Trophoblast cell (in vitro differentiated cells and primary cell): ENCODE measurements around the gene CSGALNACT2.

Source experiments
- DNase-seq, 2 donors: peaks; one replicate each; pipeline ENCODE4 v3.0.0-alpha.2; 2016
- H2AFZ ChIP-seq: 2 replicates; pipeline ENCODE4 v1.6.1; 2013; ENCODE audit warnings: low read length, moderate library complexity, mild to moderate bottlenecking; ENCODE audit not compliant: insufficient read depth, poor library complexity
- H2AK5ac ChIP-seq: 2 replicates; pipeline ENCODE4 v1.6.1; 2013; ENCODE audit warnings: mild to moderate bottlenecking, low read length
- H2BK120ac ChIP-seq: 2 replicates; pipeline ENCODE4 v1.6.1; 2013; ENCODE audit warnings: low read length, mild to moderate bottlenecking, moderate library complexity; ENCODE audit not compliant: insufficient read depth, poor library complexity
- H2BK12ac ChIP-seq: 2 replicates; pipeline ENCODE4 v1.6.1; 2013; ENCODE audit warnings: mild to moderate bottlenecking, low read length, moderate library complexity
- H2BK5ac ChIP-seq: 2 replicates; pipeline ENCODE4 v1.6.1; 2013; ENCODE audit warnings: low read length, low read depth, moderate library complexity, mild to moderate bottlenecking; ENCODE audit not compliant: poor library complexity
- H3K14ac ChIP-seq: 2 replicates; pipeline ENCODE4 v1.6.1; 2013; ENCODE audit warnings: mild to moderate bottlenecking, low read length
- H3K18ac ChIP-seq: 2 replicates; pipeline ENCODE4 v1.6.1; 2013; ENCODE audit warnings: mild to moderate bottlenecking, low read length
- H3K23ac ChIP-seq: 2 replicates; pipeline ENCODE4 v1.6.1; 2013; ENCODE audit warnings: low read length
- H3K27ac ChIP-seq: 2 replicates; pipeline ENCODE4 v1.5.1; 2013; ENCODE audit warnings: low read depth, mild to moderate bottlenecking, inconsistent platforms, low read length, moderate library complexity
- H3K27me3 ChIP-seq: 2 replicates; pipeline ENCODE4 v1.6.1; 2013; ENCODE audit warnings: inconsistent platforms, mild to moderate bottlenecking, low read length, moderate library complexity; ENCODE audit not compliant: insufficient read depth
- H3K36me3 ChIP-seq, 2 experiments: 1 replicate in 1 of 2; 2 replicates in 1 of 2; pipeline ENCODE4 v1.6.1; 2013; ENCODE audit warnings: low read length in 2 of 2, mild to moderate bottlenecking in 2 of 2, moderate library complexity in 1 of 2; ENCODE audit not compliant: insufficient read depth in 2 of 2, control insufficient read depth in 1 of 2
- H3K4ac ChIP-seq: 2 replicates; pipeline ENCODE4 v1.6.1; 2013; ENCODE audit warnings: low read depth, mild to moderate bottlenecking, low read length, moderate library complexity
- H3K4me1 ChIP-seq, 2 experiments: 1 replicate in 1 of 2; 2 replicates in 1 of 2; pipeline ENCODE4 v1.6.1; 2013; ENCODE audit warnings: low read length in 2 of 2, mild to moderate bottlenecking in 2 of 2, moderate library complexity in 1 of 2; ENCODE audit not compliant: insufficient read depth in 2 of 2, control insufficient read depth in 1 of 2
- H3K4me2 ChIP-seq: 2 replicates; pipeline ENCODE4 v1.6.1; 2013; ENCODE audit warnings: inconsistent platforms, mild to moderate bottlenecking, low read length, moderate library complexity
- H3K4me3 ChIP-seq: 2 replicates; pipeline ENCODE4 v1.5.1; 2013; ENCODE audit warnings: mild to moderate bottlenecking, low read depth, low read length, inconsistent platforms
- H3K79me1 ChIP-seq: one replicate; pipeline ENCODE4 v1.6.1; 2013; ENCODE audit warnings: low read length
- H3K79me2 ChIP-seq: 2 replicates; pipeline ENCODE4 v1.6.1; 2013; ENCODE audit warnings: low read length, mild to moderate bottlenecking; ENCODE audit not compliant: control insufficient read depth, insufficient read depth, poor library complexity
- H3K9ac ChIP-seq: 2 replicates; pipeline ENCODE4 v1.6.1; 2013; ENCODE audit warnings: mild to moderate bottlenecking, low read length
- H3K9me3 ChIP-seq: 2 replicates; pipeline ENCODE4 v1.6.1; 2013; ENCODE audit warnings: low read depth, mild to moderate bottlenecking, control low read depth, inconsistent platforms, low read length; ENCODE audit not compliant: insufficient read depth
- H4K12ac ChIP-seq: 2 replicates; pipeline ENCODE4 v1.6.1; 2013; ENCODE audit warnings: low read depth, mild to moderate bottlenecking, low read length, moderate library complexity
- H4K8ac ChIP-seq: 2 replicates; pipeline ENCODE4 v1.6.1; 2013; ENCODE audit warnings: low read depth, mild to moderate bottlenecking, low read length, moderate library complexity
- H4K91ac ChIP-seq: one replicate; pipeline ENCODE4 v1.6.1; 2013; ENCODE audit warnings: low read depth, mild to moderate bottlenecking, low read length, moderate library complexity
- WGBS: extraction: QIAGEN DNeasy Blood & Tissue Kit; methylation state at CpG from one replicate; pipeline ENCODE4 v1.1.7; 2013; ENCODE audit warnings: missing lambda C conversion rate; ENCODE audit not compliant: insufficient read length, insufficient coverage; ENCODE audit errors: extremely low coverage; 5-methylcytosine and 5-hydroxymethylcytosine counted together

CSGALNACT2 gene

DNA sequence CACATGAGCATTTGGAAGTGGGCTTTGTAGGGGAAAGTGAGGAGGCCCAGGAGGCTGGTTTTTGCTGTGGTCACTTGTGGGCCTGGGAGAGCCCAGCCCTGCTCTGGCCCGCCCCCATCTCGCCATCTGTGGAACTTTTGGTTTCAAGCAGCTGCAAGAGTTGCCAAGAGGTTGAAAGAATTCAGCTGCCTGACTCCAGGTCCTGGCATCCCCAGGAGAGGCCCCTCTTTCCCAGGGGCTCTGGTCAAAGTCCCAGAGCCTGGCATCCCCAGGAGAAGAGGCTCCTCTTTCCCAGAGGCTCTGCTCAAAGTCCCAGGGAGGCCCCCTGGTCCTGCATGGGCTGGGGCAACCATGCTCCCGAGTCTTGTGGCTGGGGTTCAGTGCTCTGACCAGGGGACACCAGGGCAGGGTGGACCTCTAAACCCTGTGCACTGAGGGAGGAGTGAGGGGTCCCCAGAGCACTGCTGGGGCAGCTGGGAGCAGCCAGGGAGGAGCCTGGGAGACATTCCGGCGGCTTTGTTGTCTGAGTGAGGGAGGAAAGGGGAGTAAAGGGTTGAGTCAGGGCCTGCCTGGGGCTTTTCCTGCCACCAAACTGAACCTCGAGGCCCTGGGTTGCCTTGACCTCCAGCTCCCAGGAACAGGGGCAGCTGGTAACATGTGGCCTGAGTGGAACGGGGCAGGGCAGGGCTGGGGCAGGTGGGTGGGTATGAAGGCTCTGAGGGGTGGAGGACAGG lies 27.7 kb upstream of the CSGALNACT2 start:
- Histone ChIP-seq H3K23ac (no peak overlapping the region), H3K4me1 (peaks cover 8 to 19% of the 10 kb centered on the region in 2 experiments), H4K91ac (peak overlapping the region; percentile 34), H2BK120ac (peak overlapping the region; percentile 23), H3K27ac (no peak overlapping the region), H3K9me3 (no peaks in the 10 kb centered on the region), H4K8ac (no peak overlapping the region), H3K9ac (no peak overlapping the region), H3K79me2 (no peaks in the 10 kb centered on the region), H3K36me3 (no peaks in the 10 kb centered on the region), H3K14ac (peak overlapping the region; percentile 17), H4K12ac (no peak overlapping the region), H2AFZ (peak overlapping the region; percentile 9), H2BK5ac (no peak overlapping the region), H3K4me3 (no peak overlapping the region), H3K4ac (no peak overlapping the region), H2AK5ac (no peak overlapping the region), H3K79me1 (peaks cover 4% of the 10 kb centered on the region), H3K18ac (no peak overlapping the region), H2BK12ac (peak overlapping the region; percentile 28), H3K4me2 (no peak overlapping the region), H3K27me3 (no peaks in the 10 kb centered on the region)
- DNase-seq: no peak
- WGBS: no CpG with 5 or more reads among the region's 7 CpGs

DNA sequence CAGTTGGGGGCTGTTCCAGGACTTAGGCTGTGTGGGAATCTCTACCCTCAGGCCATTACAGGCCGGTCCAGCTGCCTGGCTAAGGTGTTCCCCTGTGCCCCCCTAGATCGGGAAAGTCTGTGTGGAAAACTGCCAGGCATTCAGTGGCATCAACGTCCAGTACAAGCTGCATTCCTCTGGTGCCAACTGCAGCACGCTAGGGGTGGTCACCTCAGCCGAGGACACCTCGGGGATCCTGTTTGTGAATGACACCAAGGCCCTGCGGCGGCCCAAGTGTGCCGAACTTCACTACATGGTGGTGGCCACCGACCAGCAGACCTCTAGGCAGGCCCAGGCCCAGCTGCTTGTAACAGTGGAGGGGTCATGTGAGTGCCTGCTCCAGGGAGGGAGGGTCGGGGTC lies 27.1 kb upstream of the CSGALNACT2 start:
- H2AK5ac ChIP-seq: no peak overlapping the region
- H3K23ac ChIP-seq: no peak overlapping the region
- H3K9me3 ChIP-seq: no peaks in the 10 kb centered on the region
- H4K91ac ChIP-seq: no peak overlapping the region
- no peak for DNase-seq
- peaks cover 4% of the 10 kb centered on the region for H3K79me1 ChIP-seq
- no peak overlapping the region for H3K9ac ChIP-seq
- H3K79me2 ChIP-seq: no peaks in the 10 kb centered on the region
- H2BK5ac ChIP-seq: no peak overlapping the region
- no peak overlapping the region for H3K27ac ChIP-seq
- no peak overlapping the region for H4K12ac ChIP-seq
- H3K36me3 ChIP-seq: no peaks in the 10 kb centered on the region
- no peak overlapping the region for H3K14ac ChIP-seq
- H4K8ac ChIP-seq: no peak overlapping the region
- no peaks in the 10 kb centered on the region for H3K27me3 ChIP-seq
- H3K4ac ChIP-seq: no peak overlapping the region
- H3K4me2 ChIP-seq: no peak overlapping the region
- H3K4me3 ChIP-seq: no peak overlapping the region
- H2BK12ac ChIP-seq: no peak overlapping the region
- peak overlapping the region; percentile 14 for H2BK120ac ChIP-seq
- H3K4me1 ChIP-seq: peaks cover 8 to 19% of the 10 kb centered on the region in 2 experiments
- no peak overlapping the region for H3K18ac ChIP-seq
- no peak overlapping the region for H2AFZ ChIP-seq
- WGBS: no CpG with 5 or more reads among the region's 11 CpGs

- Histone ChIP-seq H3K4me3 (no peak overlapping the region), H3K27me3 (no peaks in the 10 kb centered on the region), H2BK12ac (no peak overlapping the region), H3K4me1 (peaks cover 8 to 19% of the 10 kb centered on the region in 2 experiments), H2BK5ac (no peak overlapping the region), H4K8ac (no peak overlapping the region), H3K4me2 (no peak overlapping the region), H3K27ac (no peak overlapping the region), H3K36me3 (no peaks in the 10 kb centered on the region), H3K9me3 (no peaks in the 10 kb centered on the region), H2AFZ (no peak overlapping the region), H3K79me2 (no peaks in the 10 kb centered on the region), H3K4ac (no peak overlapping the region), H3K18ac (no peak overlapping the region), H3K79me1 (peaks cover 4% of the 10 kb centered on the region), H3K23ac (no peak overlapping the region), H2AK5ac (no peak overlapping the region), H3K9ac (no peak overlapping the region), H3K14ac (no peak overlapping the region), H2BK120ac (no peak overlapping the region), H4K12ac (no peak overlapping the region), H4K91ac (no peak overlapping the region)
- no peak for DNase-seq
- WGBS: no CpG with 5 or more reads among the region's 17 CpGs
These were observed 26.2 kb upstream of the CSGALNACT2 start for GRCh38 chr10:43111921-43112607.

DNA sequence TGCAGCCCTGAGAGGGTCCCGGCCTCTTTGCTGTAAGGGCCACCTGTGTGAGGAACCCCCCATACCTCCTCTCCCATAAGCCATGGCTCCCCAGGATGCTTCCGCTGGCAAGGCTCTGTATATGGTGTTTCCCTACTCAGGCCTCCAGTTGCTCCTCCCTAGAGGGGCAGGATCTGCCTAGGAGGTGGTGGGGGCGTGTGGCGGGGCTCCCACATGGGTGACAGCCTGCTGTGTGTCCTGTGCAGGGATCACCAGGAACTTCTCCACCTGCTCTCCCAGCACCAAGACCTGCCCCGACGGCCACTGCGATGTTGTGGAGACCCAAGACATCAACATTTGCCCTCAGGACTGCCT lies 25.7 kb upstream of the CSGALNACT2 start:
- H2BK12ac ChIP-seq: no peak overlapping the region

More for the DNA sequence above, 25.7 kb upstream of the CSGALNACT2 start:
- no peak overlapping the region for H3K4ac ChIP-seq
- H2BK120ac ChIP-seq: no peak overlapping the region
- H2AFZ ChIP-seq: no peak overlapping the region
- peaks cover 8 to 19% of the 10 kb centered on the region in 2 experiments for H3K4me1 ChIP-seq
- no peak overlapping the region for H3K18ac ChIP-seq
- DNase-seq: no peak
- H3K4me3 ChIP-seq: no peak overlapping the region
- no peak overlapping the region for H4K91ac ChIP-seq
- H2AK5ac ChIP-seq: no peak overlapping the region
- no peak overlapping the region for H3K14ac ChIP-seq
- no peak overlapping the region for H3K23ac ChIP-seq
- no peak overlapping the region for H3K4me2 ChIP-seq
- H3K9me3 ChIP-seq: no peaks in the 10 kb centered on the region
- no CpG with 5 or more reads among the region's 7 CpGs for WGBS
- no peak overlapping the region for H4K12ac ChIP-seq
- no peak overlapping the region for H3K9ac ChIP-seq
- H3K27me3 ChIP-seq: no peaks in the 10 kb centered on the region
- H2BK5ac ChIP-seq: no peak overlapping the region
- H3K27ac ChIP-seq: no peak overlapping the region
- peaks cover 4% of the 10 kb centered on the region for H3K79me1 ChIP-seq
- H3K79me2 ChIP-seq: no peaks in the 10 kb centered on the region
- H3K36me3 ChIP-seq: no peaks in the 10 kb centered on the region
- no peak overlapping the region for H4K8ac ChIP-seq
